Liver (tissue), 9 donors: Measurements from ENCODE around the gene CDC42SE2. TPM values are rescaled to one million over a fixed set of nuclear protein-coding genes. Genes with fewer than 3 reads are reported as not detected.
"Not testable (repeated sequence)": the region's sequence is repeated elsewhere in the genome, so short reads cannot be mapped to it uniquely, and the experiment has no call there.

ENCODE experiments used
- DNase-seq: peaks from one replicate; pipeline ENCODE4 v3.0.0-alpha.2; 2017; ENCODE audit warnings: low spot score
- H3K27ac ChIP-seq, 2 donors: one replicate each; pipeline ENCODE4 v1.7.0; 2013; ENCODE audit warnings: inconsistent platforms in 2 of 2, low read length in 2 of 2, control low read depth in 1 of 2, low read depth in 1 of 2, mild to moderate bottlenecking in 1 of 2
- H3K27me3 ChIP-seq, 4 donors: one replicate each; pipeline versions ENCODE4 v1.6.1 to v1.7.0; 2013; ENCODE audit warnings: low read length in 3 of 4, inconsistent platforms in 1 of 4, mild to moderate bottlenecking in 1 of 4, moderate library complexity in 1 of 4; ENCODE audit not compliant: control insufficient read depth in 4 of 4, insufficient read depth in 4 of 4
- H3K36me3 ChIP-seq, 4 donors: one replicate each; pipeline versions ENCODE4 v1.6.1 to v1.7.0; 2013; ENCODE audit warnings: low read length in 3 of 4, mild to moderate bottlenecking in 3 of 4, low read depth in 1 of 4, moderate library complexity in 1 of 4; ENCODE audit not compliant: control insufficient read depth in 4 of 4, insufficient read depth in 3 of 4
- H3K4me1 ChIP-seq, 4 donors: one replicate each; pipeline versions ENCODE4 v1.6.1 to v1.7.0; 2013; ENCODE audit warnings: low read length in 3 of 4, mild to moderate bottlenecking in 3 of 4, moderate library complexity in 1 of 4; ENCODE audit not compliant: control insufficient read depth in 4 of 4, insufficient read depth in 4 of 4
- H3K4me3 ChIP-seq, 3 donors: one replicate each; pipeline versions ENCODE4 v1.6.1 to v1.7.0; 2013; ENCODE audit warnings: low read length in 3 of 3, control low read depth in 1 of 3, low read depth in 1 of 3, mild to moderate bottlenecking in 1 of 3
- H3K9ac ChIP-seq, 2 donors: one replicate each; pipeline ENCODE4 v1.7.0; 2013; ENCODE audit warnings: low read length in 2 of 2, mild to moderate bottlenecking in 2 of 2, moderate library complexity in 2 of 2, control low read depth in 1 of 2, low read depth in 1 of 2
- H3K9me3 ChIP-seq, 4 donors: one replicate each; pipeline versions ENCODE4 v1.6.1 to v1.7.0; 2013; ENCODE audit warnings: low read length in 3 of 4; ENCODE audit not compliant: control insufficient read depth in 4 of 4
- ATF3 ChIP-seq: IDR thresholded peaks from 2 replicates; pipeline ENCODE4 v1.6.1; 2016; ENCODE audit warnings: antibody characterized with exemption
- CTCF ChIP-seq: fragments of 150-350 bp; IDR thresholded peaks from 2 replicates; pipeline ENCODE4 v1.5.1; 2017; ENCODE audit warnings: improper control_type of control experiment, low read depth, low read length; ENCODE audit not compliant: missing input control
- GABPA ChIP-seq, 2 donors: IDR thresholded peaks in 1 of 2; conservative IDR thresholded peaks in 1 of 2; 2 replicates each; pipeline ENCODE4 v1.6.1; 2016; ENCODE audit warnings: antibody characterized with exemption in 2 of 2, mild to moderate bottlenecking in 1 of 2, moderate library complexity in 1 of 2
- HNF4A ChIP-seq, 2 donors: conservative IDR thresholded peaks; 2 replicates each; pipeline ENCODE4 v1.6.1; 2016; ENCODE audit warnings: antibody characterized with exemption in 2 of 2, mild to moderate bottlenecking in 2 of 2
- JUND ChIP-seq, 2 donors: IDR thresholded peaks; 2 replicates each; pipeline ENCODE4 v1.6.1; 2016; ENCODE audit warnings: antibody characterized with exemption in 2 of 2
- MAX ChIP-seq: IDR thresholded peaks from 2 replicates; pipeline ENCODE4 v1.6.1; 2016; ENCODE audit warnings: antibody characterized with exemption
- NR2F2 ChIP-seq: IDR thresholded peaks from 2 replicates; pipeline ENCODE4 v1.6.1; 2016; ENCODE audit warnings: antibody characterized with exemption
- RXRA ChIP-seq, 2 donors: IDR thresholded peaks; 2 replicates each; pipeline ENCODE4 v1.6.1; 2017 to 2018; ENCODE audit warnings: antibody characterized with exemption in 2 of 2, mild to moderate bottlenecking in 1 of 2
- TAF1 ChIP-seq: conservative IDR thresholded peaks from 2 replicates; pipeline ENCODE4 v1.6.1; 2016; ENCODE audit warnings: antibody characterized with exemption, mild to moderate bottlenecking
- ZBTB33 ChIP-seq: IDR thresholded peaks from 2 replicates; pipeline ENCODE4 v1.6.1; 2016; ENCODE audit warnings: antibody characterized with exemption
- WGBS: extraction: QIAGEN DNeasy Blood & Tissue Kit; methylation state at CpG from one replicate; pipeline ENCODE4 v1.1.7; 2013; 5-methylcytosine and 5-hydroxymethylcytosine counted together
- polyA plus RNA-seq, 2 donors: library from polyadenylated mRNA; stranded (reverse) in 1 of 2; unstranded in 1 of 2; fragments of 200-250 nt in 1 of 2; fragments of >200 nt in 1 of 2; fragmentation: Nextera tagmentation in 1 of 2; extraction: Ambion mirVana in 1 of 2; gene quantifications; one replicate each; pipeline versions ENCODE4 v1.2.1 to v1.2.3, GENCODE V29; 2013 to 2015
- total RNA-seq, 2 donors: library from RNA; depleted of rRNA; stranded (reverse); fragments of >200 nt; gene quantifications; one replicate each; pipeline ENCODE4 v1.2.3, GENCODE V29; 2014
- donor health status: healthy.
- donor health status: healthy.
- donor health status: healthy.
- donor health status: healthy.
- donor health status: healthy.

CDC42SE2 gene
- total and polyA plus RNA-seq, 4 donors: 7.8 to 31.7 (median 17.0) TPM

- TF ChIP-seq ATF3 (no peak), JUND (IDR thresholded peaks at IDR 0.05) (no peak), TAF1 (no peak)
Measured at GRCh38 chr5:131305138-131305689, 41.4 kb downstream of the CDC42SE2 start (continued).

DNA sequence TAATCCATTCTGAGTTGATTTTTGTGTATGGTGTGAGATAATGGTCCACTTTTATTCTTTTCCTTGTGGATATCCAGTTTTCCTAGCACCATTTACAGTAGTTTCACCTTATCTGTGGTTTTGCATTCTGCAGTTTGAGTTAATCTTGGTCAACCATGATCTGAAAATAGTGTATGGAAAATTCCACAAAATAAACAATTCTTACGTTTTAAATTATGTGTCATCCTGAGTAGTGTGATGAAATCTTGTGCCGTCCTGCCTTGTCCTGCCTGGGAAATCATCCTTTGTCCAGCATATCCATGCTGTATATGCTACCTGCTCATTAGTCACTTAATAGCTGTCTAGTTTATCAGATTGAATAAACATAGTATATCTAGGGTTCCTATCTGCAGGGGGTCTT lies 42.1 kb downstream of the CDC42SE2 start:
- H3K4me1 ChIP-seq: peaks cover 0 to 2% (median 0%) of the 10 kb centered on the region in 4 donors
- no peak overlapping the region for H3K27ac ChIP-seq
- H3K27me3 ChIP-seq: no peaks in the 10 kb centered on the region
- no peaks in the 10 kb centered on the region for H3K36me3 ChIP-seq
- TF ChIP-seq ZBTB33 (no peak), NR2F2 (no peak), GABPA (IDR thresholded peaks at IDR 0.05 in 1 of 2, conservative IDR thresholded peaks at IDR 0.05 in 1 of 2) (no peak), MAX (no peak), JUND (IDR thresholded peaks at IDR 0.05) (no peak), TAF1 (no peak)
- 74% methylated on average over 2 of the region's 2 CpGs for WGBS
- no peak overlapping the region for H3K4me3 ChIP-seq
- DNase-seq: no peak
- H3K9ac ChIP-seq: no peak overlapping the region
- no peaks in the 10 kb centered on the region for H3K9me3 ChIP-seq

DNA sequence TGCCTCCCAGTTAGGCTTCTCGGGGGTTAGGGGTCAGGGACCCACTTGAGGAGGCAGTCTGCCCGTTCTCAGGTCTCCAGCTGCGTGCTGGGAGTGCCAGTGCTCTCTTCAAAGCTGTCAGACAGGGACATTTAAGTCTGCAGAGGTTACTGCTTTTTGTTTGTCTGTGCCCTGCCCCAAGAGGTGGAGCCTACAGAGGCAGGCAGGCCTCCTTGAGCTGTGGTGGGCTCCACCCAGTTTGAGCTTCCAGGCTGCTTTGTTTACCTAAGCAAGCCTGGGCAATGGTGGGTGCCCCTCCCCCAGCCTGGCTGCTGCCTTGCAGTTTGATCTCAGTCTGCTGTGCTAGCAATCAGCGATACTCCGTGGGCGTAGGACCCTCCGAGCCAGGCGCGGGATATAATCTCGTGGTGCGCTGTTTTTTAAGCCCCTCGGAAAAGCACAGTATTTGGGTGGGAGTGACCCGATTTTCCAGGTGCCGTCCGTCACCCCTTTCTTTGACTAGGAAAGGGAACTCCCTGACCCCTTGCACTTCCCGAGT lies 48.5 kb downstream of the CDC42SE2 start:
- H3K4me3 ChIP-seq, H3K9me3 ChIP-seq, H3K27ac ChIP-seq, H3K9ac ChIP-seq, H3K27me3 ChIP-seq, H3K4me1 ChIP-seq, DNase-seq, H3K36me3 ChIP-seq: not testable (repeated sequence)
- TF ChIP-seq RXRA (IDR thresholded peaks at IDR 0.05): peak in 1 of 2 donors; percentile 17
- WGBS: 83% methylated on average over 16 of the region's 16 CpGs

DNA sequence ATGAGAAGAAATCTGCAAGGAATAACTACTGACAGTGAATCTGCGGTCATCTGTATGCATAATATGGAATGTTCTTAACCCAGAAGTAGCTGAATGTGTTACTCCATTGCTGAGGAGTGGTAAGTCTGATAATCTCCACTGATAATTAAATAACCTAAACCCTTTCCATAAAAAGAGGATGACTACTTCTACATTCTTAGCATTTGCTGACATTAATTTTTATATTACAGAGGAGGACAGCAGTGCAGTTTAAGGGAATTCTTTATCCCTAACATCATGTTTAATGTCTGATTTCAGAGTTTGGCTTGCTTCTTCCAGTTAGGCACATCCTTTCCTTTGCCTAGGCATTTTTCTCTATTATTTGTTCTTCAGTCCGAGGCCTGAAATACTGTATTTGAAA lies 52.2 kb downstream of the CDC42SE2 start:
- Histone ChIP-seq H3K27ac (no peak overlapping the region), H3K36me3 (peaks cover 0 to 2% (median 1%) of the 10 kb centered on the region in 4 donors), H3K4me3 (no peak overlapping the region), H3K9me3 (no peaks in the 10 kb centered on the region), H3K27me3 (no peaks in the 10 kb centered on the region), H3K9ac (no peak overlapping the region), H3K4me1 (peaks cover 0 to 2% (median 0%) of the 10 kb centered on the region in 4 donors)
- WGBS: 93% methylated on average over 2 of the region's 2 CpGs
- DNase-seq: no peak
- TF ChIP-seq CTCF: no peak
- TF ChIP-seq TAF1: no peak
- TF ChIP-seq RXRA (IDR thresholded peaks at IDR 0.05): no peak
- TF ChIP-seq HNF4A (conservative IDR thresholded peaks at IDR 0.05): no peak
- TF ChIP-seq JUND (IDR thresholded peaks at IDR 0.05): no peak
- no peak for TF ChIP-seq NR2F2
- TF ChIP-seq MAX: no peak
